Measurements from ENCODE around the gene CCSER1. TPM values are rescaled to one million over a fixed set of nuclear protein-coding genes. Genes with fewer than 3 reads are reported as not detected.

Gene CCSER1
- total and polyA plus RNA-seq, 2 experiments from 2014 or later, result not detected

DNA sequence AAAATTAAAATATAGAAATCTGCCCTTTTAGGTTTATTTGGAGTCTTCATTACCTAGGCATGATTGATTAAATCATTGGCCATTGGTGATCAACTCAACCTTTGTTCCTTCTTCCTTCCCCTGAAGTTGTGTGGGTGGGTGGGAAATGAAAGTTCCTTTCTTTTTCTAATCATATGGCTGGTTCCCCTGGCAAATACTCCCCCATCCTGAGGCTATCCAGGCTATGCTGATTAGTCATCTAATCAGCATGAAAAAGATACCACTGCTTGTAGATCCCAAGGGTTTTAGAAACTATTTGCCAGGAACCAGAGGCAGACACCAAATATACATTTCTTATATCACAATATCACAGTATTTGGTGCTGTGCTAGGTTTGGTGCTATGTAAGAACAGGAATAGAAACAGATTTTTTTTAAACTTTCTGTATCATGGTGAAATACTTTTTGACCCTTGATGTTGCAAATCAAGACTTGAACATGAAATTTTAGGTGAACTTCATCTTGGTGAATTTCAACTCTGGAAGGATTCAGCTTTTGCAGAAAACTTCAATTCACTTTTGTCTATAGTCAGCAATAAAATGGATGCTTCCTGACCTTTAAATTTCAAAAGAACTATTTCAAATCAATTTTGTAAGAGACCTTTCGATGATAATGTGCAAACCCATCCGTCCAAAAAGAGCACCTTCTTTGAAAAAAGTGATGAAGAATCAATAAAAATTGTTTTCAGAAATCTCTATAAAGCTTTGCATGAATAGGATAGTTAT is 71.1 kb downstream of the CCSER1 start:
- H3K27me3 ChIP-seq (replicated peaks; ENCODE audit: insufficient read depth), result no peaks in the 10 kb centered on the region
- H3K4me1 ChIP-seq (ENCODE audit: insufficient read depth), result no peaks in the 10 kb centered on the region
- H3K79me2 ChIP-seq (ENCODE audit: insufficient read depth), result no peaks in the 10 kb centered on the region
- no peaks in the 10 kb centered on the region for H4K20me1 ChIP-seq (ENCODE audit: insufficient read depth)
- H3K4me3 ChIP-seq, result no peak overlapping the region
- no peaks in the 10 kb centered on the region for H3K9me2 ChIP-seq (ENCODE audit: insufficient read depth)
- H3K4me2 ChIP-seq (ENCODE audit: unreplicated experiment), result no peak overlapping the region
- in situ Hi-C loops (cut with MboI), result no loop called here
- H3K36me3 ChIP-seq (ENCODE audit: low read depth), result no peaks in the 10 kb centered on the region
- no peak for DNase-seq
- no peaks in the 10 kb centered on the region for H3F3A ChIP-seq (ENCODE audit: insufficient read depth)
- H3K27ac ChIP-seq, result no peak overlapping the region
- H3K9ac ChIP-seq, result no peak overlapping the region
- no peak overlapping the region for H2AFZ ChIP-seq
- 10 to 16% methylated on average over 2 of the region's 2 CpGs for WGBS, 2 experiments (ENCODE audit: low coverage in 1 of 2, low lambda C conversion rate in 2 of 2, missing lambda C conversion rate in 2 of 2)
- TF ChIP-seq EZH2 (IDR thresholded peaks at IDR 0.05; ENCODE audit: insufficient read depth, poor library complexity, severe bottlenecking) (no peak), EZH2phosphoT487 (IDR thresholded peaks at IDR 0.05; ENCODE audit: insufficient read depth, low read depth) (no peak)
- no peaks in the 10 kb centered on the region for H3K9me3 ChIP-seq (ENCODE audit: low read depth)

DNA sequence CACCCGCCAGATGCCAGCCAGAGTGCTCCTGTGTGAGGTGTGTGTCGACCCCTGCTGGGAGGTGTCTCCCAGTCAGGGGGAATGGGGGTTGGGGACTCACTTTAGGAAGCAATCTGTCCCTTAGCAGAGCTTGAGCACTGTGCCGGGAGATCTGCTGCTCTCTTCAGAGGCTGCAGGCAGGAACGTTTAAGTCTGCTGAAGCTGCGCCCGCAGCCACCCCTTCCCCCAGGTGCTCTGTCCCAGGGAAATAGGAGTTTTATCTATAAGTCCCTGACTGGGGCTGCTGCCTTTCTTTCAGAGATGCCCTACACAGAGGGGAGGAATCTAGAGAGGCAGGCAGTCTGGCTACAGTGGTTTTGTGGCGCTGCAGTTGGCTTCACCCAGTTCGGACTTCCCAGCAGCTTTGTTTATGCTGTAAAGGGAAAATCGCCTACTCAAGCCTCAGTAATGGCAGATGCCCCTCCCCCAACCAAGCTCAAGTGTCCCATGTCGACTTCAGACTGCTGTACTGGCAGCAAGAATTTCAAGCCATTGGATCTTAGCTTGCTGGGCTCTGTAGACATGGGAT is 80.8 kb downstream of the CCSER1 start:
- H2AFZ ChIP-seq, result no peak overlapping the region
- H4K20me1 ChIP-seq (ENCODE audit: insufficient read depth), result no peaks in the 10 kb centered on the region
- in situ Hi-C loops (cut with MboI), result no loop called here
- no peak overlapping the region for H3K9ac ChIP-seq
- H3K27ac ChIP-seq, result no peak overlapping the region
- no peaks in the 10 kb centered on the region for H3F3A ChIP-seq (ENCODE audit: insufficient read depth)
- TF ChIP-seq EZH2 (IDR thresholded peaks at IDR 0.05; ENCODE audit: insufficient read depth, poor library complexity, severe bottlenecking) (no peak), EZH2phosphoT487 (IDR thresholded peaks at IDR 0.05; ENCODE audit: insufficient read depth, low read depth) (no peak)
- no peaks in the 10 kb centered on the region for H3K4me1 ChIP-seq (ENCODE audit: insufficient read depth)
- H3K4me3 ChIP-seq, result no peak overlapping the region
- no peaks in the 10 kb centered on the region for H3K27me3 ChIP-seq (replicated peaks; ENCODE audit: insufficient read depth)
- H3K9me3 ChIP-seq (ENCODE audit: low read depth), result no peaks in the 10 kb centered on the region
- H3K36me3 ChIP-seq (ENCODE audit: low read depth), result no peaks in the 10 kb centered on the region
- H3K79me2 ChIP-seq (ENCODE audit: insufficient read depth), result no peaks in the 10 kb centered on the region
- no peaks in the 10 kb centered on the region for H3K9me2 ChIP-seq (ENCODE audit: insufficient read depth)
- WGBS, 2 experiments (ENCODE audit: low coverage in 1 of 2, low lambda C conversion rate in 2 of 2, missing lambda C conversion rate in 2 of 2), result 28 to 40% methylated on average over 10 of the region's 10 CpGs
- DNase-seq, result no peak
- H3K4me2 ChIP-seq (ENCODE audit: unreplicated experiment), result no peak overlapping the region

DNA sequence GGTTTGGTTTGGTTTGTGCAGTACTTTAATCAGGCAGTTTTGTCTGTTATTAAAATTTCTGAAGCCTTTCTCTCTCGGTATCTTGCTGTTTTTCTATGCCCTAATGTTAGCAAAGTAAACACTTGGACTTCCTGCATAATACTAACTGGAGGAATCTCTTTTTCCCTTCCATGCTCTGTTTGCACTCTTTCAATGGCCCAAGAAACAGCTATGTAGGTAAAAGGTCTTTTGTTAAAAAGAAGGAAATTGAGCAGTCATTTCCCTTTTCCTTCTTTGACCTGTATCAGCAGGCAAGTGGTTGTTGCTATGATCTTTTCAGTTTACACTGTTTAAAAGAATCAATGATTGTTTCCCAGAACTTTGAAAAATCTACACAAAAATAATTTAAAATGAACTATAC is 82.7 kb downstream of the CCSER1 start:
- no peak for TF ChIP-seq EZH2 (IDR thresholded peaks at IDR 0.05; ENCODE audit: insufficient read depth, poor library complexity, severe bottlenecking)
- TF ChIP-seq EZH2phosphoT487 (IDR thresholded peaks at IDR 0.05; ENCODE audit: insufficient read depth, low read depth), result no peak
- Histone ChIP-seq H3K9ac (no peak overlapping the region), H3K27me3 (replicated peaks; ENCODE audit: insufficient read depth) (no peaks in the 10 kb centered on the region), H3K9me3 (ENCODE audit: low read depth) (no peaks in the 10 kb centered on the region), H3K4me2 (ENCODE audit: unreplicated experiment) (no peak overlapping the region), H3K36me3 (ENCODE audit: low read depth) (no peaks in the 10 kb centered on the region), H2AFZ (no peak overlapping the region), H3K4me3 (no peak overlapping the region), H3K4me1 (ENCODE audit: insufficient read depth) (no peaks in the 10 kb centered on the region), H3F3A (ENCODE audit: insufficient read depth) (no peaks in the 10 kb centered on the region), H3K9me2 (ENCODE audit: insufficient read depth) (no peaks in the 10 kb centered on the region), H3K79me2 (ENCODE audit: insufficient read depth) (no peaks in the 10 kb centered on the region), H3K27ac (no peak overlapping the region), H4K20me1 (ENCODE audit: insufficient read depth) (no peaks in the 10 kb centered on the region)
- no peak for DNase-seq
- WGBS, 2 experiments (ENCODE audit: low coverage in 1 of 2, low lambda C conversion rate in 2 of 2, missing lambda C conversion rate in 2 of 2), result 0 to 3% methylated on average over 1 of the region's 1 CpG
- in situ Hi-C loops (cut with MboI), result no loop called here

DNA sequence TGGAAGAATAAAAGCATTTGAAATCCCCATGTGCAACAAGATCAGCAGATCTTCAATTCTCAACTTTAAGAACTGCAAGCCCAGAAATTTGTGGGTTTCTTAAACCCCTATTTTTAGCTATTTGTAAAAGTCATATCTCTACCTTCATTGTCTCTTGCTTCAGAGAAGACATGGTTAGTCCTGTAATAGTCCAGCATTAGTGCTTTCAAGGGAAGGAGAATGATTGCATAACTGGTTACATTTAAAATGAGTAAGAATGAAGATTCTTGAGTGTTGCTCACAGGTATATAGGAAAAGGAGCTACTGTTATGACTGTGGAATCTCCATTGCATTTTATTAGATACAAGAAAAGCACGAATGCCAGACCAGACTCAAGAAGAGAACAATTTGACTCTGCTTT is 84.0 kb downstream of the CCSER1 start:
- no peak overlapping the region for H2AFZ ChIP-seq
- H3K36me3 ChIP-seq (ENCODE audit: low read depth), result no peaks in the 10 kb centered on the region
- no peak overlapping the region for H3K27ac ChIP-seq
- H3K79me2 ChIP-seq (ENCODE audit: insufficient read depth), result no peaks in the 10 kb centered on the region
- no peak overlapping the region for H3K4me2 ChIP-seq (ENCODE audit: unreplicated experiment)
- DNase-seq, result no peak
- in situ Hi-C loops (cut with MboI), result no loop called here
- H4K20me1 ChIP-seq (ENCODE audit: insufficient read depth), result no peaks in the 10 kb centered on the region
- no peaks in the 10 kb centered on the region for H3F3A ChIP-seq (ENCODE audit: insufficient read depth)
- H3K9me3 ChIP-seq (ENCODE audit: low read depth), result no peaks in the 10 kb centered on the region
- no peak overlapping the region for H3K4me3 ChIP-seq
- no peaks in the 10 kb centered on the region for H3K4me1 ChIP-seq (ENCODE audit: insufficient read depth)
- WGBS, 2 experiments (ENCODE audit: low coverage in 1 of 2, low lambda C conversion rate in 2 of 2, missing lambda C conversion rate in 2 of 2), result 0 to 8% methylated on average over 1 of the region's 1 CpG
- TF ChIP-seq EZH2 (IDR thresholded peaks at IDR 0.05; ENCODE audit: insufficient read depth, poor library complexity, severe bottlenecking) (no peak), EZH2phosphoT487 (IDR thresholded peaks at IDR 0.05; ENCODE audit: insufficient read depth, low read depth) (no peak)
- no peaks in the 10 kb centered on the region for H3K27me3 ChIP-seq (replicated peaks; ENCODE audit: insufficient read depth)
- H3K9me2 ChIP-seq (ENCODE audit: insufficient read depth), result no peaks in the 10 kb centered on the region
- H3K9ac ChIP-seq, result no peak overlapping the region

All from GM23248 (cell line).